Measurements from ENCODE around the gene CCR9. TPM values are rescaled to one million over a fixed set of nuclear protein-coding genes. Genes with fewer than 3 reads are reported as not detected.

CCR9 gene
- total RNA-seq, 1 donor from 2014 or later: not detected

DNA sequence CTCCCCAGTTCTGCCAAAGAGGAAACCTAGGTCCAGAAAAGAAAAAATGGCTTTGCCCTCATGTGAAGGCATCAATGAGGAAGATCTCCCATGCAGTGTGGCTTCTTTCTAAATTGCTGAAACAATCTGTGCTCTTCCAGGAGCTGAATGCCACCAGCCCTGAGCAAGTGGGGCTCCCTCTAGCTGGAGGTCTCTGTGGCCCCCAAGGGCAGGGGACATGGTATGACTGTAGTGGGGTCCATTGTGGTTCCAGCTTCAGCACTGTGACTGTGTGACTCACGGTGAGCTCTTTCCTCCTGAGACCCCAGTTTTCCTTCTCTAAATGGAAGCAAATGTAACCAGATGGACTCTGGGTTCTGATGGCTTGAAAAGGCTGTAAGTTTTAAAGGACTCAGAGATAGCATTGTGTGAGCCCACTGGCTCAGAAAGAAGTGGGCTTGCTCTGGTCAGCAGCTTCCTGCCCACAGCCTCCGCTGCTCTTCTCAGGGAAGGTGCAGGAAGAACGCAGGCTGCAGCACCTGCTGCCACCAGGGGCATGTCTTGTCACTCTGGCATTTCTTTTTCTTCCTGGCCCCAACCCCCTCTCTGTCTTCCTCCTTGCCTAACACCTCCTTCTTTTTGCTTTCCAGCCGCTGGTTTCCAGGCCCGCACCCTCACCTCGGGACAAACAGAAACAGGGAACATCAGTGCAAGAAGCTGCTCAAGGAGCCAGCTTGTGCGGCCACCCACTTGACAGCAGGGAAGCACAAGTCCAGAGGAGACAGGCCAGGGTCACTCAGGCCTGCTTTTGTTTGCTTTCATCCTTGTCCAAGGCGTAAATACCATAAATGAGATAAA is 51.1 kb downstream of the CCR9 start:
- H3K27ac Mint-ChIP-seq: no peak overlapping the region
- TF ChIP-seq, protein P1, sequence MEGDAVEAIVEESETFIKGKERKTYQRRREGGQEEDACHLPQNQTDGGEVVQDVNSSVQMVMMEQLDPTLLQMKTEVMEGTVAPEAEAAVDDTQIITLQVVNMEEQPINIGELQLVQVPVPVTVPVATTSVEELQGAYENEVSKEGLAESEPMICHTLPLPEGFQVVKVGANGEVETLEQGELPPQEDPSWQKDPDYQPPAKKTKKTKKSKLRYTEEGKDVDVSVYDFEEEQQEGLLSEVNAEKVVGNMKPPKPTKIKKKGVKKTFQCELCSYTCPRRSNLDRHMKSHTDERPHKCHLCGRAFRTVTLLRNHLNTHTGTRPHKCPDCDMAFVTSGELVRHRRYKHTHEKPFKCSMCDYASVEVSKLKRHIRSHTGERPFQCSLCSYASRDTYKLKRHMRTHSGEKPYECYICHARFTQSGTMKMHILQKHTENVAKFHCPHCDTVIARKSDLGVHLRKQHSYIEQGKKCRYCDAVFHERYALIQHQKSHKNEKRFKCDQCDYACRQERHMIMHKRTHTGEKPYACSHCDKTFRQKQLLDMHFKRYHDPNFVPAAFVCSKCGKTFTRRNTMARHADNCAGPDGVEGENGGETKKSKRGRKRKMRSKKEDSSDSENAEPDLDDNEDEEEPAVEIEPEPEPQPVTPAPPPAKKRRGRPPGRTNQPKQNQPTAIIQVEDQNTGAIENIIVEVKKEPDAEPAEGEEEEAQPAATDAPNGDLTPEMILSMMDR (IDR thresholded peaks at IDR 0.05; ENCODE audit: unreplicated experiment): no peak
- no peak overlapping the region for H3K4me3 Mint-ChIP-seq (ENCODE audit: low read depth)
- peaks cover 24% of the 10 kb centered on the region for H3K36me3 Mint-ChIP-seq (ENCODE audit: insufficient read depth)
- H3K9me3 Mint-ChIP-seq (ENCODE audit: low read depth): no peaks in the 10 kb centered on the region
- DNase-seq (ENCODE audit: low spot score, unreplicated experiment): no peak
- peaks cover 15% of the 10 kb centered on the region for H3K4me1 Mint-ChIP-seq (ENCODE audit: low read depth)
- H3K27me3 Mint-ChIP-seq: no peaks in the 10 kb centered on the region

DNA sequence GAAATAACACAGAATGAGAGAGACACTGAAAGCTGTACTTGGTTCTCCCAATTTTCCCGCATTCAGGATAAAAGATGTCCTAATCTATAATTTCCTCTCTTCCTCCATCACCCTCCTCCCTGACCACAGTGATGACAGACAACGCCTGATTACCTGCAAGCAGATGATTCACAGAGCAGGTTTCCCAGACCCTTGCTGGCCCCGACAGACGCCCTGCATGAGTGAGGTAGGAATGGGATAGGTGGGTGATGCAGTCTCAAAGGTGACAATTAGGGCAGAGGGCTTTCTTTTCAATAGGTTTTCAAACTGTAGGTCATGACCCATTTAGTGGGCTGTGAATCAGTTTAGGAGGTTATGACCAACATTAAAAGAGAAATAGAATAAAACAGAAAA is 51.7 kb downstream of the CCR9 start:
- H3K27ac Mint-ChIP-seq: no peak overlapping the region
- no peaks in the 10 kb centered on the region for H3K27me3 Mint-ChIP-seq
- H3K36me3 Mint-ChIP-seq (ENCODE audit: insufficient read depth): peaks cover 24% of the 10 kb centered on the region
- H3K9me3 Mint-ChIP-seq (ENCODE audit: low read depth): no peaks in the 10 kb centered on the region
- TF ChIP-seq, protein P1 (IDR thresholded peaks at IDR 0.05; ENCODE audit: unreplicated experiment): no peak
- no peak overlapping the region for H3K4me3 Mint-ChIP-seq (ENCODE audit: low read depth)
- H3K4me1 Mint-ChIP-seq (ENCODE audit: low read depth): peaks cover 15% of the 10 kb centered on the region
- no peak for DNase-seq (ENCODE audit: low spot score, unreplicated experiment)

DNA sequence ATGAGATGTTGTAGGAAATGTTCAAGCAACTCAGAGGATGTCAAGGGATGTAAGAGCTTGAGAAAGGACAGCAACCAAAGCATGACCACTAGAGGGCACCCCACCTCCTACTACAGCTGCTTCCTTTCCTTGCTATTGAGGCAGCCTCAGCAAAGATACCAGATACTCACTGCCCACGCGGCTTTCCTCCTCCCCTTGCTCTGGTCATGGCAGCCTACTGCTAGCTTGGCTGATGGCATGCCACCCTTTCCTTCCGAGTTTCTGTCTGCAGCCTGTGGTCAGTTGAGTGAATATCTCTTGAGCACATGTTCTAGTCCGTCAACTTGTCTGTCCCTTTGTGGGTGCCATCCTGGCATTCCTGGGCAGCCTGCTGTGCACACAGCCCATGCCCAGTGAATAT is 52.5 kb downstream of the CCR9 start:
- peaks cover 20% of the 10 kb centered on the region for H3K36me3 Mint-ChIP-seq (ENCODE audit: insufficient read depth)
- no peak overlapping the region for H3K4me3 Mint-ChIP-seq (ENCODE audit: low read depth)
- no peaks in the 10 kb centered on the region for H3K27me3 Mint-ChIP-seq
- no peaks in the 10 kb centered on the region for H3K9me3 Mint-ChIP-seq (ENCODE audit: low read depth)
- TF ChIP-seq, protein P1 (IDR thresholded peaks at IDR 0.05; ENCODE audit: unreplicated experiment): peak; percentile 90
- H3K4me1 Mint-ChIP-seq (ENCODE audit: low read depth): peaks cover 15% of the 10 kb centered on the region
- peak; percentile 58 for DNase-seq (ENCODE audit: low spot score, unreplicated experiment)
- H3K27ac Mint-ChIP-seq: no peak overlapping the region

DNA sequence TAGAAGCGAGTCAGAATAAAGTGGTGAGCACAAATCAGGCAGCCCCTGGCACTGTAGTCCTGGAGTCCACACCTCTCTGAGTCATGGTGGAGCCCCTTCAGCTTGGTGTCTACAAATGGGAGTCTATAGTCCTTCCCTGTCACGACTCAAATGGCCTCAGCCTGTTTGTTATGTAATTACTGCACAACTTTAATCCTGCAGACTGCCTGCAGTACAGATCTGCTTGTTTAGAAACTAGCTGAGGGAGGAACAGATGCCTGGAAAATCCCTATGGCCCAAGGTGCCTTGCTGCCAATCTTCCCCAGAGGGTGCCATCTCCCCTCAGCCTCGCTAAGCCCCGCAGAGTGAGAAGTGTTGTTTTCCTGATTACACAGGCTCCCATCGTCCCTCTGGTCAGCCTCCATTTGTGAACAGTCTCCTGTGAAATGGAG is 53.0 kb downstream of the CCR9 start:
- Mint-ChIP-seq H3K9me3 (ENCODE audit: low read depth) (no peaks in the 10 kb centered on the region), H3K27me3 (no peaks in the 10 kb centered on the region), H3K27ac (no peak overlapping the region), H3K4me3 (ENCODE audit: low read depth) (no peak overlapping the region), H3K4me1 (ENCODE audit: low read depth) (peaks cover 15% of the 10 kb centered on the region), H3K36me3 (ENCODE audit: insufficient read depth) (peaks cover 17% of the 10 kb centered on the region)
- TF ChIP-seq, protein P1 (IDR thresholded peaks at IDR 0.05; ENCODE audit: unreplicated experiment): no peak
- no peak for DNase-seq (ENCODE audit: low spot score, unreplicated experiment)

DNA sequence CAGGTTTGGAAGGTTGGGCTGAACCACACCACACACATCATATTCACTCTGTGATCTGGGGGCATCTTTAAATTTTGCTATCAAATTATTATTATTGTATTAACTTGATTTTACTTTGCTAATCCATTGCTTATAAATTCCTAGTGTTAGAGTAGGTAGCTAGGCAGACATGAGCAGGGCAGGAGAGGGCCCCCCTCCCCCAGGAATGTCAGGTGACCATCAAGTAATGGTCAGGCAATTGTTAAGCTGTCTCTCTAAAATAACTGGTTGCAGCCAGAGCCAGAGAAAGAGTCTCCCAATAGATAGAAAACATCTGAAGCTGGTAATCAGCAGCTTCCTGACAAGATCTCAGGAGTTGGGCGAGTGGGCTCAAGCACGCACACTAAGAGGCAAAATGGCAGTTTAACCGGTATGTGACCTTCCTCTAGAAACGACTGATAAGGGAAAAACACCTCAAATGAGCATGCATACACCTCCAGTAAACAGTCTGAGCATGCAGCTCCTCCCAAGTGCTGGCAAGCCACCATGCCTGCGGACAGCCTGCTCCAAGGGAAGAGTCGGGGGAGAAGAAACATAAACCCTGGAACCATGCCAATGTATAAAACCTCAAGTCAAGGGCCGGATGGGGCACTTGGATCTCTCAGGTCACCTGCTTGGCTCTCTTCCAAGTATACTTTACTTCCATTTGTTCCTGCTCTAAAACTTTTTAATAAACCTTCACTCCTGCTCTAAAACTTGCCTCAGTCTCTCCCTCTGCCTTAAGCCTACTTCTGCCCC is 53.8 kb downstream of the CCR9 start:
- no peak for DNase-seq (ENCODE audit: low spot score, unreplicated experiment)
- Mint-ChIP-seq H3K27ac (peak overlapping the region; percentile 38), H3K27me3 (no peaks in the 10 kb centered on the region), H3K4me3 (ENCODE audit: low read depth) (no peak overlapping the region), H3K36me3 (ENCODE audit: insufficient read depth) (peaks cover 12% of the 10 kb centered on the region), H3K4me1 (ENCODE audit: low read depth) (peaks cover 15% of the 10 kb centered on the region), H3K9me3 (ENCODE audit: low read depth) (no peaks in the 10 kb centered on the region)
- TF ChIP-seq, protein P1 (IDR thresholded peaks at IDR 0.05; ENCODE audit: unreplicated experiment): no peak
